HepG2 (cell line): ENCODE measurements around the gene SERPINF2. TPM values are rescaled to one million over a fixed set of nuclear protein-coding genes. Genes with fewer than 3 reads are reported as not detected.

Source experiments
- BCL6 ChIP-seq: IDR thresholded peaks from 2 replicates; pipeline ENCODE4 v1.6.1; 2016; ENCODE audit warnings: missing genetic modification reagents, missing compliant biosample characterization
- CENPX ChIP-seq: sonication (generic); formaldehyde crosslinking; IDR thresholded peaks from 2 replicates; pipeline ENCODE4 v1.9.0; 2021; ENCODE audit warnings: mild to moderate bottlenecking, missing genetic modification reagents, moderate library complexity
- FOSL2 ChIP-seq: sonication (generic); formaldehyde crosslinking; IDR thresholded peaks from 2 replicates; pipeline ENCODE4 v1.4.0; 2020; ENCODE audit warnings: missing genetic modification reagents
- FOXA3 ChIP-seq: IDR thresholded peaks from 2 replicates; pipeline ENCODE4 v1.6.1; 2016; ENCODE audit warnings: missing genetic modification reagents, missing compliant biosample characterization
- GATAD2A ChIP-seq: IDR thresholded peaks from 2 replicates; pipeline ENCODE4 v1.6.1; 2016
- HNF4A ChIP-seq: sonication (generic); formaldehyde crosslinking; IDR thresholded peaks from 2 replicates; pipeline ENCODE4 v1.4.0; 2020; ENCODE audit warnings: missing genetic modification reagents
- HOXA3 ChIP-seq: sonication (generic); formaldehyde crosslinking; IDR thresholded peaks from 2 replicates; pipeline ENCODE4 v1.5.0; 2020; ENCODE audit warnings: missing genetic modification reagents
- KDM2A ChIP-seq: sonication (generic); formaldehyde crosslinking; IDR thresholded peaks from 2 replicates; pipeline ENCODE4 v1.4.0; 2020; ENCODE audit warnings: low read depth, missing genetic modification reagents, borderline replicate concordance
- MED1 ChIP-seq: sonication (generic); formaldehyde crosslinking; IDR thresholded peaks from 2 replicates; pipeline ENCODE4 v1.4.0; 2020; ENCODE audit warnings: missing genetic modification reagents
- MEIS1 ChIP-seq: sonication (generic); formaldehyde crosslinking; IDR thresholded peaks from 2 replicates; pipeline ENCODE4 v1.9.0; 2021; ENCODE audit warnings: mild to moderate bottlenecking, missing genetic modification reagents, moderate library complexity, borderline replicate concordance
- POLR2AphosphoS5 ChIP-seq: IDR thresholded peaks from 2 replicates; pipeline ENCODE4 v1.6.1; 2012; ENCODE audit warnings: low read depth, low read length
- PPARG ChIP-seq: conservative IDR thresholded peaks from 2 replicates; pipeline ENCODE4 v1.6.1; 2016; ENCODE audit warnings: missing biosample characterization, missing genetic modification reagents
- TEAD3 ChIP-seq: optimal IDR thresholded peaks from 2 replicates; pipeline ENCODE3; 2016; ENCODE audit warnings: borderline replicate concordance
- ZNF143 ChIP-seq: sonication (generic); formaldehyde crosslinking; IDR thresholded peaks from 2 replicates; pipeline ENCODE4 v1.4.0; 2020; ENCODE audit warnings: missing genetic modification reagents
- ZNF431 ChIP-seq: sonication (generic); formaldehyde crosslinking; IDR thresholded peaks from 2 replicates; pipeline ENCODE4 v1.9.0; 2022; ENCODE audit warnings: missing genetic modification reagents, low read depth, mild to moderate bottlenecking, borderline replicate concordance
- polyA plus RNA-seq, 8 experiments: library from polyadenylated mRNA; depleted of rRNA in 3 of 8; stranded (reverse) in 7 of 8; unstranded in 1 of 8; fragments of >200 nt; fragmentation: Illumina TruSeq in 4 of 8; extraction: Trizol in 4 of 8; gene quantifications; 2 replicates each; pipeline versions ENCODE4 v1.2.1 to v1.2.3, GENCODE V29; 2011 to 2016; ENCODE audit warnings: low read depth in 4 of 8, missing spikeins in 1 of 8, mixed read lengths in 1 of 8; ENCODE audit not compliant: insufficient read depth in 1 of 8
- total RNA-seq, 5 experiments: library from RNA; depleted of rRNA; stranded (reverse); fragments of >200 nt; fragmentation: Illumina TruSeq; extraction: Trizol; gene quantifications; 2 replicates each; pipeline ENCODE4 v1.2.3, GENCODE V29; 2016; ENCODE audit warnings: low read depth in 1 of 5
- TF ChIP-seq, protein P1 (sequence below): sonication (generic); formaldehyde crosslinking; IDR thresholded peaks from 2 replicates; pipeline ENCODE4 v1.4.0; 2020; ENCODE audit warnings: low read depth, mild to moderate bottlenecking, missing genetic modification reagents
- TF ChIP-seq, protein P2 (sequence below): sonication (generic); formaldehyde crosslinking; IDR thresholded peaks from 2 replicates; pipeline ENCODE4 v1.5.0; 2020; ENCODE audit warnings: mild to moderate bottlenecking, missing genetic modification reagents, moderate library complexity
- TF ChIP-seq, protein P3 (sequence below): sonication (generic); formaldehyde crosslinking; IDR thresholded peaks from 2 replicates; pipeline ENCODE4 v1.4.0; 2020; ENCODE audit warnings: missing genetic modification reagents
- TF ChIP-seq, protein P4 (sequence below): sonication (generic); formaldehyde crosslinking; IDR thresholded peaks from 2 replicates; pipeline ENCODE4 v1.5.0; 2020; ENCODE audit warnings: mild to moderate bottlenecking, missing genetic modification reagents, borderline replicate concordance

Gene SERPINF2
- total and polyA plus RNA-seq, 2 of the 13 experiments (the other 11 are each of a cell fraction or from before 2014, with no cell fraction given) = 309 to 548 TPM

DNA sequence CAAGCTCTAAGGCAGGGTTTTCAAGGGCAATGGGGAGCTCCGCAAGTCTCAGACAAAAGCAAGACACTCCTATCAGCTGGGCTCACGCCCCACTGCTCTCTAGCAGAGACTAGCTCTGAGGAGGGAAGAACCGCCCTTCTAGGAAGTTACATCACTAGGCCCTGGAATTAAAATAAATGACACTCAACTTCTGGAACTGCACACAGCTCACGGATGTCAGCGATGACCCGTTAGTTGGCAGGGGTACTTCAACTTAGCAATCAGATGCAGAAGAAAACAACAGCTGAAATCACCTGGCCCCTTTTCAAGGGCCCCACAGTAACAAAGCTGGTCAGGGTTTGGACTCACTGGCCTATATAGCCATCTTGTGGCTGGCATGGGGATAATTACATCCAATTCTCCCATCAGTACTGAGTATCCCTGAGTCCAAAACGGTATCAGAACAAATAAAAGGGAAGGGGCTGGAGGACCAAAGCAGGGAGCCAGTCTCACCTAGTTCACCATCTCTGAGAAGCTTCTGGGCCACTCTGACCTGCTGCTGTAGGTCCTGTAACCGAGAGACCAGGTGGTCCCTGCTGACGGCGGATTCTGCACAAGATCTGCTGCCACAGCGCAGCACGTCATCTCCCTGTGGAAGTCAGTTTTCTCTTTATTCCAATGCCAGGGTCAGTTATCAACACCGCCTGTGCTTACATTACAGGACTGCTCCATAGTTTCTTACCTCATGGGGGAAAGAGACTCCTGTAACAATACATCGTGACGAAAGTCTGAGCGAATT is 41.4 kb downstream of the SERPINF2 start (continued):
- TF ChIP-seq HNF4A (CRISPR knock-in tag) (peak; percentile 4; the same call in 1 of the 2 replicates), CENPX (CRISPR knock-in tag) (no peak), KDM2A (CRISPR knock-in tag) (0 out of 2 replicates have a peak, but pooled peaks have one; percentile 17), HOXA3 (CRISPR knock-in tag) (peak; percentile 26), POLR2AphosphoS5 (no peak), FOXA3 (CRISPR knock-in tag) (0 out of 2 replicates have a peak, but pooled peaks have one; percentile 38), GATAD2A (CRISPR knock-in tag) (0 out of 2 replicates have a peak, but pooled peaks have one; percentile 30), PPARG (0 out of 2 replicates have a peak, but pooled peaks have one; percentile 33), FOSL2 (CRISPR knock-in tag) (0 out of 2 replicates have a peak, but pooled peaks have one; percentile 18), BCL6 (peak; percentile 12; the same call in 1 of the 2 replicates), ZNF431 (no peak), MED1 (peak; percentile 24; the same call in 1 of the 2 replicates), ZNF143 (CRISPR knock-in tag) (0 out of 2 replicates have a peak, but pooled peaks have one; percentile 24), MEIS1 (0 out of 2 replicates have a peak, but pooled peaks have one; percentile 30), TEAD3 (peak; percentile 89)
- TF ChIP-seq, protein P1, sequence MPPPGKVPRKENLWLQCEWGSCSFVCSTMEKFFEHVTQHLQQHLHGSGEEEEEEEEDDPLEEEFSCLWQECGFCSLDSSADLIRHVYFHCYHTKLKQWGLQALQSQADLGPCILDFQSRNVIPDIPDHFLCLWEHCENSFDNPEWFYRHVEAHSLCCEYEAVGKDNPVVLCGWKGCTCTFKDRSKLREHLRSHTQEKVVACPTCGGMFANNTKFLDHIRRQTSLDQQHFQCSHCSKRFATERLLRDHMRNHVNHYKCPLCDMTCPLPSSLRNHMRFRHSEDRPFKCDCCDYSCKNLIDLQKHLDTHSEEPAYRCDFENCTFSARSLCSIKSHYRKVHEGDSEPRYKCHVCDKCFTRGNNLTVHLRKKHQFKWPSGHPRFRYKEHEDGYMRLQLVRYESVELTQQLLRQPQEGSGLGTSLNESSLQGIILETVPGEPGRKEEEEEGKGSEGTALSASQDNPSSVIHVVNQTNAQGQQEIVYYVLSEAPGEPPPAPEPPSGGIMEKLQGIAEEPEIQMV (CRISPR knock-in tag) = 0 out of 2 replicates have a peak, but pooled peaks have one; percentile 36
- TF ChIP-seq, protein P2, sequence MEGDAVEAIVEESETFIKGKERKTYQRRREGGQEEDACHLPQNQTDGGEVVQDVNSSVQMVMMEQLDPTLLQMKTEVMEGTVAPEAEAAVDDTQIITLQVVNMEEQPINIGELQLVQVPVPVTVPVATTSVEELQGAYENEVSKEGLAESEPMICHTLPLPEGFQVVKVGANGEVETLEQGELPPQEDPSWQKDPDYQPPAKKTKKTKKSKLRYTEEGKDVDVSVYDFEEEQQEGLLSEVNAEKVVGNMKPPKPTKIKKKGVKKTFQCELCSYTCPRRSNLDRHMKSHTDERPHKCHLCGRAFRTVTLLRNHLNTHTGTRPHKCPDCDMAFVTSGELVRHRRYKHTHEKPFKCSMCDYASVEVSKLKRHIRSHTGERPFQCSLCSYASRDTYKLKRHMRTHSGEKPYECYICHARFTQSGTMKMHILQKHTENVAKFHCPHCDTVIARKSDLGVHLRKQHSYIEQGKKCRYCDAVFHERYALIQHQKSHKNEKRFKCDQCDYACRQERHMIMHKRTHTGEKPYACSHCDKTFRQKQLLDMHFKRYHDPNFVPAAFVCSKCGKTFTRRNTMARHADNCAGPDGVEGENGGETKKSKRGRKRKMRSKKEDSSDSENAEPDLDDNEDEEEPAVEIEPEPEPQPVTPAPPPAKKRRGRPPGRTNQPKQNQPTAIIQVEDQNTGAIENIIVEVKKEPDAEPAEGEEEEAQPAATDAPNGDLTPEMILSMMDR (CRISPR knock-in tag) = peak; percentile 83
- TF ChIP-seq, protein P3, sequence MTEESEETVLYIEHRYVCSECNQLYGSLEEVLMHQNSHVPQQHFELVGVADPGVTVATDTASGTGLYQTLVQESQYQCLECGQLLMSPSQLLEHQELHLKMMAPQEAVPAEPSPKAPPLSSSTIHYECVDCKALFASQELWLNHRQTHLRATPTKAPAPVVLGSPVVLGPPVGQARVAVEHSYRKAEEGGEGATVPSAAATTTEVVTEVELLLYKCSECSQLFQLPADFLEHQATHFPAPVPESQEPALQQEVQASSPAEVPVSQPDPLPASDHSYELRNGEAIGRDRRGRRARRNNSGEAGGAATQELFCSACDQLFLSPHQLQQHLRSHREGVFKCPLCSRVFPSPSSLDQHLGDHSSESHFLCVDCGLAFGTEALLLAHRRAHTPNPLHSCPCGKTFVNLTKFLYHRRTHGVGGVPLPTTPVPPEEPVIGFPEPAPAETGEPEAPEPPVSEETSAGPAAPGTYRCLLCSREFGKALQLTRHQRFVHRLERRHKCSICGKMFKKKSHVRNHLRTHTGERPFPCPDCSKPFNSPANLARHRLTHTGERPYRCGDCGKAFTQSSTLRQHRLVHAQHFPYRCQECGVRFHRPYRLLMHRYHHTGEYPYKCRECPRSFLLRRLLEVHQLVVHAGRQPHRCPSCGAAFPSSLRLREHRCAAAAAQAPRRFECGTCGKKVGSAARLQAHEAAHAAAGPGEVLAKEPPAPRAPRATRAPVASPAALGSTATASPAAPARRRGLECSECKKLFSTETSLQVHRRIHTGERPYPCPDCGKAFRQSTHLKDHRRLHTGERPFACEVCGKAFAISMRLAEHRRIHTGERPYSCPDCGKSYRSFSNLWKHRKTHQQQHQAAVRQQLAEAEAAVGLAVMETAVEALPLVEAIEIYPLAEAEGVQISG = peak; percentile 12; the same call in 1 of the 2 replicates
- TF ChIP-seq, protein P4, sequence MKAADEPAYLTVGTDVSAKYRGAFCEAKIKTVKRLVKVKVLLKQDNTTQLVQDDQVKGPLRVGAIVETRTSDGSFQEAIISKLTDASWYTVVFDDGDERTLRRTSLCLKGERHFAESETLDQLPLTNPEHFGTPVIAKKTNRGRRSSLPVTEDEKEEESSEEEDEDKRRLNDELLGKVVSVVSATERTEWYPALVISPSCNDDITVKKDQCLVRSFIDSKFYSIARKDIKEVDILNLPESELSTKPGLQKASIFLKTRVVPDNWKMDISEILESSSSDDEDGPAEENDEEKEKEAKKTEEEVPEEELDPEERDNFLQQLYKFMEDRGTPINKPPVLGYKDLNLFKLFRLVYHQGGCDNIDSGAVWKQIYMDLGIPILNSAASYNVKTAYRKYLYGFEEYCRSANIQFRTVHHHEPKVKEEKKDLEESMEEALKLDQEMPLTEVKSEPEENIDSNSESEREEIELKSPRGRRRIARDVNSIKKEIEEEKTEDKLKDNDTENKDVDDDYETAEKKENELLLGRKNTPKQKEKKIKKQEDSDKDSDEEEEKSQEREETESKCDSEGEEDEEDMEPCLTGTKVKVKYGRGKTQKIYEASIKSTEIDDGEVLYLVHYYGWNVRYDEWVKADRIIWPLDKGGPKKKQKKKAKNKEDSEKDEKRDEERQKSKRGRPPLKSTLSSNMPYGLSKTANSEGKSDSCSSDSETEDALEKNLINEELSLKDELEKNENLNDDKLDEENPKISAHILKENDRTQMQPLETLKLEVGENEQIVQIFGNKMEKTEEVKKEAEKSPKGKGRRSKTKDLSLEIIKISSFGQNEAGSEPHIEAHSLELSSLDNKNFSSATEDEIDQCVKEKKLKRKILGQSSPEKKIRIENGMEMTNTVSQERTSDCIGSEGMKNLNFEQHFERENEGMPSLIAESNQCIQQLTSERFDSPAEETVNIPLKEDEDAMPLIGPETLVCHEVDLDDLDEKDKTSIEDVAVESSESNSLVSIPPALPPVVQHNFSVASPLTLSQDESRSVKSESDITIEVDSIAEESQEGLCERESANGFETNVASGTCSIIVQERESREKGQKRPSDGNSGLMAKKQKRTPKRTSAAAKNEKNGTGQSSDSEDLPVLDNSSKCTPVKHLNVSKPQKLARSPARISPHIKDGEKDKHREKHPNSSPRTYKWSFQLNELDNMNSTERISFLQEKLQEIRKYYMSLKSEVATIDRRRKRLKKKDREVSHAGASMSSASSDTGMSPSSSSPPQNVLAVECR (CRISPR knock-in tag) = peak; percentile 18; the same call in 1 of the 2 replicates
